ENCODE data around the gene TXNL4A. TPM values are rescaled to one million over a fixed set of nuclear protein-coding genes. Genes with fewer than 3 reads are reported as not detected.

TXNL4A gene
- total RNA-seq, 2 donors from 2014 or later, result 101 to 138 TPM

DNA sequence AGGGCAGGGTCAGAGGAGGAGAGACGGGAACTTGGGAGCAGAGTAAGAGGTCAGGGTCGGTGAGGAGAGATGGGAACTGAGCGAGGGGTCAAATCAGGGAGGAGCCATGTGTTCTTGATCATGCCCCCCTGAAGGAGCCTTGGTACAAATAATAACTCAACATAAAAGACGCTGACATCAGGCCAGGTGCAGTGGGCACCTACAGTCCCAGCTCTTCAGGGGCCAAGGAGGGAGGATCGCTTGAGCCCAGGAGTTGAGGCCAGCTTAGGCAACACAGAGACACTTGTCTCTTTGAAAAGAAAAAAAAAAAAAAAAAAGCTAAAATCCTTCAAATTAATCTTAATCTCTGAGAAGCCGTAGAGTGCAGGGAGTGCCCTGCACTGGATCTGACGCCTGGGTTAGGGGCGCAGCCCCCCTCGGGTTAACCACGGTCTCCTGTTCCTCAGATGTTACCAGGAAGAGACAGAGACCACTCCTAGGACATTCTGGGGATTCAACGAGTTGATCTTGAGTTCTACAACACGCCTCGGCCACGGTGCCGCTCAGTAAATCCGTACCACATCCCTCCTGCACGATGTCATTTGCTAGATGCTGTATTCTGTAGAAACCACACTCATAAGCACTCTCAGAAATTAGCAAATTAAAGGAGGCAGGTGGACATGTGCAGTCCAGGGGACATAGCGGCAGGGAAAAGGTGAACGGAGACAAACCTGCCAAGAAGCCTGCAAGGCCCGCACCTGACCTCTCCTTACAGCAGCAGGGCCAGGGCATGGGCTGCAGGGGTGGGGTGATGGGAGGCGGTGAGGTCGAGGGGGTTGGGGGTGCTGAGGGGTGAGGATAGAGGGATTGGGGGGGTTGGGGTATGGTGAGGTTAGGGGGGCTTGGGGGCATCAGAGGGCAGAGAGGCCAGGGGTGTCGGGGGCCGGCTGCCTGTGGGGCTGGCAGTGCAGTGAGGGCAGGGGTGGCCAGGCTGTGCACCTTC lies 66.1 kb downstream of the TXNL4A start:
- intact Hi-C loops (cut with DNase I), result no loop called here
- peak; percentile 12 for DNase-seq
- Histone ChIP-seq H3K9me3 (no peaks in the 10 kb centered on the region), H3K36me3 (peaks cover 4% of the 10 kb centered on the region), H3K27ac (no peak overlapping the region), H3K4me1 (no peaks in the 10 kb centered on the region), H3K27me3 (no peaks in the 10 kb centered on the region), H3K9ac (ENCODE audit: low read depth in 2 of 2, low read length in 2 of 2) (no peak overlapping the region), H3K4me3 (no peak overlapping the region)
- TF ChIP-seq, protein P1, sequence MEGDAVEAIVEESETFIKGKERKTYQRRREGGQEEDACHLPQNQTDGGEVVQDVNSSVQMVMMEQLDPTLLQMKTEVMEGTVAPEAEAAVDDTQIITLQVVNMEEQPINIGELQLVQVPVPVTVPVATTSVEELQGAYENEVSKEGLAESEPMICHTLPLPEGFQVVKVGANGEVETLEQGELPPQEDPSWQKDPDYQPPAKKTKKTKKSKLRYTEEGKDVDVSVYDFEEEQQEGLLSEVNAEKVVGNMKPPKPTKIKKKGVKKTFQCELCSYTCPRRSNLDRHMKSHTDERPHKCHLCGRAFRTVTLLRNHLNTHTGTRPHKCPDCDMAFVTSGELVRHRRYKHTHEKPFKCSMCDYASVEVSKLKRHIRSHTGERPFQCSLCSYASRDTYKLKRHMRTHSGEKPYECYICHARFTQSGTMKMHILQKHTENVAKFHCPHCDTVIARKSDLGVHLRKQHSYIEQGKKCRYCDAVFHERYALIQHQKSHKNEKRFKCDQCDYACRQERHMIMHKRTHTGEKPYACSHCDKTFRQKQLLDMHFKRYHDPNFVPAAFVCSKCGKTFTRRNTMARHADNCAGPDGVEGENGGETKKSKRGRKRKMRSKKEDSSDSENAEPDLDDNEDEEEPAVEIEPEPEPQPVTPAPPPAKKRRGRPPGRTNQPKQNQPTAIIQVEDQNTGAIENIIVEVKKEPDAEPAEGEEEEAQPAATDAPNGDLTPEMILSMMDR (IDR thresholded peaks at IDR 0.05), result no peak

Other genes with a start within 250 kb of the TXNL4A start
- gene KCNG2, start 190.6 kb downstream of the TXNL4A start, total RNA-seq, result under 1 TPM in 1 of 2 donors, not detected in 1; 0.32 TPM
- 10 to 100 TPM; 74.9 to 88.0 TPM for gene SLC66A2, start 36.9 kb downstream of the TXNL4A start, total RNA-seq
- gene HSBP1L1, start 23.9 kb downstream of the TXNL4A start, total RNA-seq, result 10 to 100 TPM; 51.8 to 59.6 TPM
- 10 to 100 TPM; 16.3 to 18.4 TPM for gene RBFA, start 45.9 kb upstream of the TXNL4A start, total RNA-seq
- 10 to 100 TPM; 17.8 to 18.1 TPM for gene ADNP2, start 120.7 kb upstream of the TXNL4A start, total RNA-seq

Data from colonic mucosa (tissue), 4 donors.